GM21619 (cell line): Measurements from ENCODE around the gene BTBD1.
"Not testable (repeated sequence)": the region's sequence is repeated elsewhere in the genome, so short reads cannot be mapped to it uniquely, and the experiment has no call there.

ENCODE experiments used
- ATAC-seq: cut with Tn5 transposase; IDR thresholded peaks from one replicate; pipeline ENCODE4 v1.9.1; 2021; ENCODE audit not compliant: unreplicated experiment

The BTBD1 gene

GRCh38 chr15:83061680-83062079 lies 5.4 kb downstream of the BTBD1 start:
- ATAC-seq = no peak

GRCh38 chr15:83057696-83058376 lies 9.2 kb downstream of the BTBD1 start:
- no peak for ATAC-seq

GRCh38 chr15:83057002-83057401 lies 10.1 kb downstream of the BTBD1 start:
- ATAC-seq = no peak

GRCh38 chr15:83053151-83053550 lies 13.9 kb downstream of the BTBD1 start:
- ATAC-seq = no peak

GRCh38 chr15:83046558-83047127 lies 20.4 kb downstream of the BTBD1 start:
- ATAC-seq = no peak

GRCh38 chr15:83044156-83044555 lies 22.9 kb downstream of the BTBD1 start:
- no peak for ATAC-seq

- no peak for ATAC-seq
These were observed 27.8 kb downstream of the BTBD1 start for GRCh38 chr15:83039206-83039605.

- ATAC-seq = no peak
These were observed 30.8 kb downstream of the BTBD1 start for GRCh38 chr15:83036253-83036652.

GRCh38 chr15:83031234-83031633 lies 35.8 kb downstream of the BTBD1 start:
- not testable (repeated sequence) for ATAC-seq

GRCh38 chr15:83030021-83030420 lies 37.0 kb downstream of the BTBD1 start:
- no peak for ATAC-seq

- ATAC-seq = no peak
These were observed 48.6 kb downstream of the BTBD1 start for GRCh38 chr15:83018436-83018835.

GRCh38 chr15:83016906-83017305 lies 50.1 kb downstream of the BTBD1 start:
- ATAC-seq = no peak

GRCh38 chr15:83015361-83015760 lies 51.7 kb downstream of the BTBD1 start:
- no peak for ATAC-seq

GRCh38 chr15:83014205-83014653 lies 52.8 kb downstream of the BTBD1 start:
- no peak for ATAC-seq

- ATAC-seq = no peak
These were observed 54.4 kb downstream of the BTBD1 start for GRCh38 chr15:83012636-83013035.

GRCh38 chr15:83012076-83012426 lies 55.0 kb downstream of the BTBD1 start:
- no peak for ATAC-seq

- peak; percentile 91 for ATAC-seq
These were observed 55.6 kb downstream of the BTBD1 start, which contains the start of gene C15orf40 for GRCh38 chr15:83011271-83012075. C15orf40 (minus strand) TSS chr15:83011639; CDS start chr15:83011607, 32 bp downstream.

GRCh38 chr15:83010709-83011270 lies 56.3 kb downstream of the BTBD1 start:
- ATAC-seq = peak; percentile 61

GRCh38 chr15:83000672-83001031 lies 66.4 kb downstream of the BTBD1 start:
- not testable (repeated sequence) for ATAC-seq

GRCh38 chr15:82999905-83000671 lies 67.0 kb downstream of the BTBD1 start:
- ATAC-seq = peak; percentile 81

- no peak for ATAC-seq
These were observed 67.6 kb downstream of the BTBD1 start for GRCh38 chr15:82999426-82999825.
